WI38 (cell line): ENCODE data around the gene TTN.

Experiments
- H3K4me3 ChIP-seq: 2 replicates; pipeline ENCODE4 v1.5.1; 2011; ENCODE audit warnings: low read depth, mild to moderate bottlenecking, control low read depth, low read length
- CTCF ChIP-seq: IDR thresholded peaks from 2 replicates; pipeline ENCODE4 v1.5.1; 2012; ENCODE audit warnings: low read depth, mild to moderate bottlenecking, control low read depth, low read length

The TTN gene

GRCh38 chr2:178843697-178844096, 36.5 kb upstream of the TTN start:
- no peak overlapping the region for H3K4me3 ChIP-seq
- TF ChIP-seq CTCF = no peak

GRCh38 chr2:178836807-178837206, 29.6 kb upstream of the TTN start:
- TF ChIP-seq CTCF = no peak
- no peak overlapping the region for H3K4me3 ChIP-seq

- no peak for TF ChIP-seq CTCF
- H3K4me3 ChIP-seq = no peak overlapping the region
Measured at GRCh38 chr2:178834086-178834485, 26.9 kb upstream of the TTN start.

- TF ChIP-seq CTCF = no peak
- no peak overlapping the region for H3K4me3 ChIP-seq
Measured at GRCh38 chr2:178833382-178833781, 26.2 kb upstream of the TTN start.

- TF ChIP-seq CTCF = no peak
- no peak overlapping the region for H3K4me3 ChIP-seq
Measured at GRCh38 chr2:178830451-178830850, 23.2 kb upstream of the TTN start.

GRCh38 chr2:178829981-178830380, 22.8 kb upstream of the TTN start:
- H3K4me3 ChIP-seq = no peak overlapping the region
- TF ChIP-seq CTCF = no peak

- H3K4me3 ChIP-seq = no peak overlapping the region
- no peak for TF ChIP-seq CTCF
Measured at GRCh38 chr2:178829299-178829960, 22.2 kb upstream of the TTN start.
